Transverse colon (tissue), 4 donors: ENCODE data around the gene UBIAD1. TPM values are rescaled to one million over a fixed set of nuclear protein-coding genes. Genes with fewer than 3 reads are reported as not detected.

Experiments
- DNase-seq: peaks from one replicate; pipeline ENCODE4 v3.0.0-alpha.2; 2019
- H3K27ac ChIP-seq, 4 donors: fragments of 200-600 bp; sonication (generic); 2 replicates each; pipeline ENCODE4 v1.5.1; 2016 to 2018; ENCODE audit warnings: inconsistent platforms in 4 of 4
- H3K27me3 ChIP-seq: fragments of 200-600 bp; sonication (generic); 2 replicates; pipeline ENCODE4 v1.5.1; 2017; ENCODE audit warnings: inconsistent platforms
- H3K36me3 ChIP-seq, 4 donors: fragments of 200-600 bp; sonication (generic); 2 replicates each; pipeline ENCODE4 v1.5.1; 2017 to 2019; ENCODE audit warnings: inconsistent platforms in 4 of 4
- H3K4me1 ChIP-seq, 4 donors: fragments of 200-600 bp; sonication (generic); 2 replicates each; pipeline ENCODE4 v1.5.1; 2017 to 2020; ENCODE audit warnings: inconsistent platforms in 4 of 4
- H3K4me3 ChIP-seq, 4 donors: fragments of 200-600 bp; sonication (generic); 1 replicate in 1 of 4; 2 replicates in 3 of 4; pipeline versions ENCODE4 v1.5.1 to v1.6.1; 2017 to 2019; ENCODE audit warnings: inconsistent platforms in 4 of 4
- H3K9me3 ChIP-seq, 2 donors: fragments of 200-600 bp; sonication (generic); 2 replicates each; pipeline ENCODE4 v1.5.1; 2017 to 2019; ENCODE audit warnings: inconsistent platforms in 2 of 2
- EP300 ChIP-seq: sonication (generic); formaldehyde crosslinking; IDR thresholded peaks from one replicate; pipeline ENCODE4 v1.6.1; 2017; ENCODE audit warnings: antibody characterized with exemption, low read depth
- POLR2A ChIP-seq: fragments of 450-650 bp; IDR thresholded peaks from one replicate; pipeline ENCODE4 v1.6.1; 2016; ENCODE audit warnings: antibody characterized with exemption, mild to moderate bottlenecking, moderate library complexity
- POLR2AphosphoS5 ChIP-seq, 3 donors: sonication (generic); formaldehyde crosslinking; IDR thresholded peaks; one replicate each; pipeline ENCODE4 v1.6.1; 2016; ENCODE audit warnings: antibody characterized with exemption in 3 of 3
- WGBS, 2 donors: methylation state at CpG; one replicate each; pipeline ENCODE4 v1.1.5; 2018; ENCODE audit warnings: low coverage in 1 of 2; 5-methylcytosine and 5-hydroxymethylcytosine counted together
- in situ Hi-C, 4 donors: fragments of 200-750 bp; cut with MboI; loops; one replicate each; pipeline versions ENCODE4 v1.15.0 to v1.15.1; 2017; ENCODE audit warnings: low sequenced_read_pairs in 3 of 4, low pct_ligation_motif_present in 1 of 4, low pct_unique_long_range_greater_than_20kb in 1 of 4
- intact Hi-C: fragments of 100-400 bp; cut with DNase I; formaldehyde crosslinking; loops from one replicate; pipeline ENCODE4 v1.15.1; 2023; ENCODE audit warnings: low total_unique reads
- total RNA-seq, 4 donors: library from RNA; depleted of rRNA; stranded (reverse); fragments of >200 nt; gene quantifications; one replicate each; pipeline ENCODE4 v1.1.0, GENCODE V29; 2016
- TF ChIP-seq, protein P1 (sequence below), 5 experiments: fragments of 200-600 bp in 3 of 5; fragments of 450-650 bp in 2 of 5; sonication (generic) in 3 of 5; IDR thresholded peaks; 1 replicate in 2 of 5; 2 replicates in 3 of 5; pipeline ENCODE4 v1.5.1; 2016 to 2017; ENCODE audit warnings: antibody characterized with exemption in 5 of 5, inconsistent platforms in 3 of 5, mild to moderate bottlenecking in 2 of 5, moderate library complexity in 1 of 5

UBIAD1 gene
- total RNA-seq, 4 donors from 2014 or later: 8.6 to 12.3 (median 10.8) TPM

GRCh38 chr1:11333631-11334030 is 60.6 kb downstream of the UBIAD1 start:
- no peaks in the 10 kb centered on the region for H3K36me3 ChIP-seq
- no peak for TF ChIP-seq EP300
- TF ChIP-seq POLR2AphosphoS5 (IDR thresholded peaks at IDR 0.05): no peak
- no peak for TF ChIP-seq POLR2A
- TF ChIP-seq, protein P1, sequence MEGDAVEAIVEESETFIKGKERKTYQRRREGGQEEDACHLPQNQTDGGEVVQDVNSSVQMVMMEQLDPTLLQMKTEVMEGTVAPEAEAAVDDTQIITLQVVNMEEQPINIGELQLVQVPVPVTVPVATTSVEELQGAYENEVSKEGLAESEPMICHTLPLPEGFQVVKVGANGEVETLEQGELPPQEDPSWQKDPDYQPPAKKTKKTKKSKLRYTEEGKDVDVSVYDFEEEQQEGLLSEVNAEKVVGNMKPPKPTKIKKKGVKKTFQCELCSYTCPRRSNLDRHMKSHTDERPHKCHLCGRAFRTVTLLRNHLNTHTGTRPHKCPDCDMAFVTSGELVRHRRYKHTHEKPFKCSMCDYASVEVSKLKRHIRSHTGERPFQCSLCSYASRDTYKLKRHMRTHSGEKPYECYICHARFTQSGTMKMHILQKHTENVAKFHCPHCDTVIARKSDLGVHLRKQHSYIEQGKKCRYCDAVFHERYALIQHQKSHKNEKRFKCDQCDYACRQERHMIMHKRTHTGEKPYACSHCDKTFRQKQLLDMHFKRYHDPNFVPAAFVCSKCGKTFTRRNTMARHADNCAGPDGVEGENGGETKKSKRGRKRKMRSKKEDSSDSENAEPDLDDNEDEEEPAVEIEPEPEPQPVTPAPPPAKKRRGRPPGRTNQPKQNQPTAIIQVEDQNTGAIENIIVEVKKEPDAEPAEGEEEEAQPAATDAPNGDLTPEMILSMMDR (IDR thresholded peaks at IDR 0.05): no peak
- intact Hi-C loops (no loop called here), in situ Hi-C loops (loop anchor here in 2 of 4 donors (25.0 kb wide), 1 partner anchor 304 kb away; no protein-coding TSS in a partner anchor)
- no peak overlapping the region for H3K27ac ChIP-seq
- peaks cover 16% of the 10 kb centered on the region for H3K27me3 ChIP-seq
- DNase-seq: no peak
- H3K9me3 ChIP-seq: no peaks in the 10 kb centered on the region
- H3K4me1 ChIP-seq: no peaks in the 10 kb centered on the region
- no peak overlapping the region for H3K4me3 ChIP-seq
- 20 to 68% methylated on average over 1 to 7 of the region's 7 CpGs for WGBS, 2 donors

GRCh38 chr1:11334261-11334804 is 61.3 kb downstream of the UBIAD1 start:
- intact Hi-C loops (no loop called here), in situ Hi-C loops (loop anchor here in 2 of 4 donors (25.0 kb wide), 1 partner anchor 303 kb away; no protein-coding TSS in a partner anchor)
- no peaks in the 10 kb centered on the region for H3K36me3 ChIP-seq
- H3K9me3 ChIP-seq: no peaks in the 10 kb centered on the region
- H3K27me3 ChIP-seq: peaks cover 22% of the 10 kb centered on the region
- no peak for DNase-seq
- H3K4me1 ChIP-seq: peaks cover 0 to under 1% (median 0%) of the 10 kb centered on the region in 4 donors
- no peak overlapping the region for H3K4me3 ChIP-seq
- no peak overlapping the region for H3K27ac ChIP-seq
- TF ChIP-seq, protein P1 (IDR thresholded peaks at IDR 0.05): no peak
- TF ChIP-seq POLR2AphosphoS5 (IDR thresholded peaks at IDR 0.05) (no peak), POLR2A (no peak), EP300 (no peak)
- 64 to 84% methylated on average over 6 to 13 of the region's 13 CpGs for WGBS, 2 donors

- DNase-seq: no peak
- in situ Hi-C loops (loop anchor here in 2 of 4 donors (25.0 kb wide), 1 partner anchor 302 kb away; no protein-coding TSS in a partner anchor), intact Hi-C loops (no loop called here)
- H3K27me3 ChIP-seq: peaks cover 26% of the 10 kb centered on the region
- no peak overlapping the region for H3K27ac ChIP-seq
- peaks cover 0 to 6% (median 1%) of the 10 kb centered on the region in 4 donors for H3K4me1 ChIP-seq
- TF ChIP-seq POLR2A: no peak
- no peak for TF ChIP-seq POLR2AphosphoS5 (IDR thresholded peaks at IDR 0.05)
- TF ChIP-seq, protein P1 (IDR thresholded peaks at IDR 0.05): no peak
- no peak for TF ChIP-seq EP300
- 95 to 100% methylated on average over 1 to 7 of the region's 7 CpGs for WGBS, 2 donors
- H3K36me3 ChIP-seq: no peaks in the 10 kb centered on the region
- H3K4me3 ChIP-seq: no peak overlapping the region
- no peaks in the 10 kb centered on the region for H3K9me3 ChIP-seq
Observed at GRCh38 chr1:11334821-11335220, 61.8 kb downstream of the UBIAD1 start.

DNA sequence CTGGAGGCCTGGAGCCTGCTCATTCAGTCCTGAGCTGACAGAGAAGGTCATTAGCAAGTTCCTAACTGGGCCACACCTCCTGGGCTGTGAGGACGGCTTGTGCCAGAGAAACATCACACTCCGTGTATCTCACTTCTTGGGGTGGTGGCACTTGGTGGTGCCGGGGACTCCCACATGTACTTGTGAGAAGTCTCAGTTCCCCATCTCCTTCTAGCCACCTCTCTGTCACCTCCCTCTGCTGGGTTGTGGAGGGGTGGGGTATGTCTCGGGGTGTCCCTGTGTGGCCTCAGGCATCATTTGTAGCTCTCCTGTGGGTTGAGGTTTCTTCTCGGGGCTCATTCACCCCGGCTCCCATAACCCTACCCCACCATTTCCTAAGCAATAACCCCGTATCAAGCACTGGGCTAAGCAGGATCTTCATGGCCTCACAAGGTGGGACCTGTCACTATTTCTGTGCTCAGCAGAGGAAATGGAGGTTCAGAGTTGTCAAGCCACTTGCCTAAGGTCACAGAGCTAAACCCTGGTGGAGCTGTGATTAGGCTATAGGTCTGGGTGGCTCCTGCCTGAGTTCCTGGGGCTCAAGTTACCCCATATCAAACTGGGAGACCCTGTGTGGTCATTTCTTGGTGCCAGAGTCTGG is 62.5 kb downstream of the UBIAD1 start:
- H3K27me3 ChIP-seq: peaks cover 34% of the 10 kb centered on the region
- H3K36me3 ChIP-seq: no peaks in the 10 kb centered on the region
- peaks cover 0 to 8% (median 6%) of the 10 kb centered on the region in 4 donors for H3K4me1 ChIP-seq
- H3K9me3 ChIP-seq: no peaks in the 10 kb centered on the region
- intact Hi-C loops: no loop called here
- DNase-seq: peak; percentile 11
- no peak for TF ChIP-seq POLR2A
- TF ChIP-seq EP300: no peak
- TF ChIP-seq POLR2AphosphoS5 (IDR thresholded peaks at IDR 0.05): no peak
- TF ChIP-seq, protein P1 (IDR thresholded peaks at IDR 0.05): no peak
- no peak overlapping the region for H3K4me3 ChIP-seq
- in situ Hi-C loops: loop anchor here in 2 of 4 donors (25.0 kb wide), 1 partner anchor 302 kb away; no protein-coding TSS in a partner anchor
- whole genome bisulfite sequencing, 2 donors: 50 to 83% methylated on average over 1 to 7 of the region's 7 CpGs
- no peak overlapping the region for H3K27ac ChIP-seq
